Endothelial cell of umbilical vein (primary cell): Measurements from ENCODE around the gene MLANA. TPM values are rescaled to one million over a fixed set of nuclear protein-coding genes. Genes with fewer than 3 reads are reported as not detected.

ENCODE experiments used
- BruUV-seq: library from RNA; stranded (reverse); fragments of 400-500 nt; replicated peaks from 2 replicates; lab custom pipeline; 2021; lab: Mats Ljungman, UMichigan
- CTCF ChIA-PET: fragments of 300-600, 350-600 bp; sonication (Branson Sonifier 250); formaldehyde crosslinking; loops from one replicate; lab custom pipeline; 2021; ENCODE audit warnings: antibody characterized with exemption, inconsistent platforms; lab: Charles Lee
- POLR2A ChIA-PET: fragments of 300-600, 350-600 bp; sonication (Branson Sonifier 250); formaldehyde crosslinking; loops from one replicate; lab custom pipeline; 2021; ENCODE audit warnings: antibody characterized with exemption, inconsistent platforms; lab: Charles Lee
- DNase-seq: peaks from one replicate; pipeline ENCODE4 v3.0.0-alpha.2; 2011; ENCODE audit warnings: low read depth, low spot score
- FAIRE-seq: peaks from 2 replicates; lab custom pipeline; 2011; peaks lifted over from hg19 to GRCh38; lab: Jason Lieb, UNC
- H2AFZ ChIP-seq: 2 replicates; pipeline ENCODE4 v1.6.0; 2012; ENCODE audit warnings: low read depth, low read length, control low read depth, inconsistent platforms
- H3K27ac ChIP-seq: 2 replicates; pipeline ENCODE4 v1.5.1; 2011; ENCODE audit warnings: low read depth, mild to moderate bottlenecking, control low read depth, low read length, moderate library complexity; ENCODE audit not compliant: insufficient read depth
- H3K27me3 ChIP-seq, 2 experiments: 2 replicates each; pipeline versions ENCODE4 v1.6.0 to v1.6.1; 2011; ENCODE audit warnings: low read length in 2 of 2, mixed read lengths in 1 of 2; ENCODE audit not compliant: control insufficient read depth in 2 of 2, insufficient read depth in 2 of 2
- H3K36me3 ChIP-seq, 2 experiments: 2 replicates in 1 of 2; 3 replicates in 1 of 2; pipeline ENCODE4 v1.5.1; 2011; ENCODE audit warnings: low read length in 2 of 2, mild to moderate bottlenecking in 1 of 2, moderate library complexity in 1 of 2; ENCODE audit not compliant: control insufficient read depth in 2 of 2, insufficient read depth in 2 of 2; ENCODE audit errors: extremely low read depth in 1 of 2
- H3K4me1 ChIP-seq: 3 replicates; pipeline ENCODE4 v1.5.1; 2011; ENCODE audit warnings: mild to moderate bottlenecking, low read length; ENCODE audit not compliant: control insufficient read depth, insufficient read depth; ENCODE audit errors: extremely low read depth
- H3K4me2 ChIP-seq: 2 replicates; pipeline ENCODE4 v1.6.1; 2011; ENCODE audit warnings: low read length, control low read depth, mixed read lengths; ENCODE audit not compliant: insufficient read depth
- H3K4me3 ChIP-seq, 3 experiments: fragments of 200-600 bp in 1 of 3; sonication (generic), shearing (Covaris generic) in 1 of 3; replicated peaks in 1 of 3; 2 replicates each; pipeline ENCODE4 v1.5.1; 2011 to 2016; ENCODE audit warnings: control low read depth in 3 of 3, low read length in 3 of 3, mild to moderate bottlenecking in 2 of 3, inconsistent platforms in 1 of 3, low read depth in 1 of 3, moderate library complexity in 1 of 3; ENCODE audit not compliant: insufficient read depth in 1 of 3
- H3K79me2 ChIP-seq: 2 replicates; pipeline ENCODE4 v1.6.0; 2012; ENCODE audit warnings: low read length, inconsistent platforms; ENCODE audit not compliant: control insufficient read depth, insufficient read depth
- H3K9ac ChIP-seq: replicated peaks from 2 replicates; pipeline ENCODE3; 2011; ENCODE audit warnings: low read length, control low read depth; ENCODE audit not compliant: insufficient read depth; ENCODE audit errors: extremely low read depth
- H3K9me1 ChIP-seq: replicated peaks from 3 replicates; pipeline ENCODE4 v1.6.0; 2011; ENCODE audit warnings: mild to moderate bottlenecking, low read length; ENCODE audit not compliant: control insufficient read depth, insufficient read depth; ENCODE audit errors: extremely low read depth
- H3K9me3 ChIP-seq: replicated peaks from 2 replicates; pipeline ENCODE4 v1.5.1; 2012; ENCODE audit warnings: low read length, inconsistent platforms; ENCODE audit not compliant: control insufficient read depth, insufficient read depth
- H4K20me1 ChIP-seq: replicated peaks from 2 replicates; pipeline ENCODE3; 2011; ENCODE audit warnings: mild to moderate bottlenecking, low read length; ENCODE audit not compliant: control insufficient read depth, insufficient read depth; ENCODE audit errors: extremely low read depth
- EZH2 ChIP-seq: IDR thresholded peaks from 2 replicates; pipeline ENCODE4 v1.6.1; 2012; ENCODE audit warnings: borderline replicate concordance, low read depth, mild to moderate bottlenecking, moderate library complexity, low read length, inconsistent platforms; ENCODE audit not compliant: severe bottlenecking
- GATA2 ChIP-seq: IDR thresholded peaks from 2 replicates; pipeline ENCODE4 v1.7.0; 2011; ENCODE audit warnings: low read depth, mild to moderate bottlenecking, moderate library complexity, mixed read lengths, low read length; ENCODE audit not compliant: insufficient read length, insufficient read depth
- JUN ChIP-seq: IDR thresholded peaks from 2 replicates; pipeline ENCODE4 v1.6.1; 2011; ENCODE audit warnings: borderline replicate concordance, low read depth; ENCODE audit not compliant: insufficient read length, insufficient read depth
- POLR2A ChIP-seq: IDR thresholded peaks from 2 replicates; pipeline ENCODE4 v1.6.1; 2012; ENCODE audit warnings: low read depth, mild to moderate bottlenecking, control low read depth, low read length
- POLR2AphosphoS5 ChIP-seq: IDR thresholded peaks from 2 replicates; pipeline ENCODE4 v1.6.1; 2012; ENCODE audit warnings: low read depth, mild to moderate bottlenecking, control low read depth, low read length, moderate library complexity; ENCODE audit not compliant: insufficient read depth
- dilution Hi-C: fragments of 300-500 bp; cut with MboI; formaldehyde crosslinking; loops from one replicate; pipeline ENCODE4 v1.15.0; 2019; ENCODE audit warnings: low sequenced_read_pairs; ENCODE audit not compliant: extremely low pct_ligation_motif_present
- intact Hi-C: fragments of 100-400 bp; cut with micrococcal nuclease; formaldehyde crosslinking; loops from one replicate; pipeline ENCODE4 v1.10.0; 2022
- polyA plus RNA-seq, 4 experiments: library from polyadenylated mRNA; depleted of rRNA in 3 of 4; stranded (reverse) in 3 of 4; unstranded in 1 of 4; fragments of >200 nt; gene quantifications; 2 replicates each; pipeline versions ENCODE4 v1.2.1 to v1.2.3, GENCODE V29; 2011 to 2012; ENCODE audit warnings: missing spikeins in 1 of 4
- total RNA-seq: library from RNA; stranded (reverse); gene quantifications from 2 replicates; pipeline ENCODE4 v1.2.3, GENCODE V29; 2021
- TF ChIP-seq, protein P1 (sequence below): IDR thresholded peaks from 2 replicates; pipeline ENCODE4 v1.6.1; 2011; ENCODE audit not compliant: insufficient read depth, insufficient read length

The MLANA gene
- total and polyA plus RNA-seq, 2 donors (not counting 3 experiments of a cell fraction or from before 2014, with no cell fraction given): not detected

DNA sequence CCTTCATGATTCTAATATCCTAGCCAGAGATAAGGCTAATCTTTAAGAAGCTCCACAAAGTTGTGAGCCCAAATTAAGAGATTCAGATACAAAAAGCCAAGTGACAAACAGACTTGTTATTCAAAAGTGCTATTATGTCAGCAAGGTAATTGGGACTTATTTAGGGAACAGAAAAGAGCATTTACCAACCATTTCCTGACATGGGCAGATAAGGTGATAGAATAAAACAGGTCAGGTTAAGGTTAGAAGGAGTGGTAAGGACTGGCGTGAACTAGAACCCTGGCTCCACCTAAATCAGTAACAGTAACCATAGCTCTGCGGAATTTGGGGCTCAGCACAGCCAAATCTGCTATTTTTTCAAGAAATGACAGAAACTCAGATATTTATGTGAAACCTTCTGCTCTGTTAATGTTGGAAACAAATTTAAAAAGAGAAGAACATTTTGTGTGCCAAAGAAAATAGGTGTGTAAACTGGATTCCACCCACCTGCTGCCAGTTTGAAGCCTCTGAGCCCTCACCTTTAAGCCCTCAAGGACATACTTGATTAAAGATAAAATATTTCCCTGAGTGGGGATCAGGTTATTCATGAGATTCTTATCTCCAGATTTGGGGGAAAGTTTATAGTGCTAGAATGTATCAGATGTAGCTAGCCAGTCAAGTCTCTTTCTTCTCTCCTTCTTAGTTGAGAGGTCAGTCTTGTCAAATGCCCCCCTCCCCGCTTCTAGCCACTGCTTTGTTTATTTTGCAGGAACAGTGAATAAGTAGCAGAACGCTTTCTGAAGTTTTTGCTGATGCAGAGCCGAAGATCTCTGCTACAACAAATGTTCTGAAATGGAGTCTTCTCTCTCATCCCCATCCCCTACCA, 47.5 kb upstream of the MLANA start:
- dilution Hi-C loops (no loop called here), intact Hi-C loops (no loop called here)
- Histone ChIP-seq H3K4me1 (peaks cover 42% of the 10 kb centered on the region), H3K27ac (peak overlapping the region; percentile 83), H4K20me1 (no peaks in the 10 kb centered on the region), H3K4me3 (peak overlapping the region in 1 of 3 experiments; percentile 26), H3K4me2 (peak overlapping the region; percentile 81), H3K36me3 (no peaks in the 10 kb centered on the region), H3K9me1 (no peaks in the 10 kb centered on the region), H2AFZ (peak overlapping the region; percentile 83), H3K9me3 (no peaks in the 10 kb centered on the region), H3K79me2 (no peaks in the 10 kb centered on the region), H3K27me3 (no peaks in the 10 kb centered on the region), H3K9ac (peak overlapping the region; percentile 39)
- DNase-seq: peak; percentile 28
- TF ChIP-seq GATA2: peak; percentile 54
- no peak for TF ChIP-seq POLR2A
- no TSS peak for BruUV-seq
- FAIRE-seq: peak; percentile 66
- CTCF ChIA-PET: interaction anchor here (0.9 to 4.0 kb wide), 5 partner anchors 10 to 211 kb away, joined by 3 to 45 read pairs (median 8); partner anchors contain the start of gene ERMP1
- POLR2A ChIA-PET: interaction anchor here (0.6 to 1.0 kb wide), 2 partner anchors 10 to 11 kb away, joined by 3 read pairs; no protein-coding TSS in a partner anchor

DNA sequence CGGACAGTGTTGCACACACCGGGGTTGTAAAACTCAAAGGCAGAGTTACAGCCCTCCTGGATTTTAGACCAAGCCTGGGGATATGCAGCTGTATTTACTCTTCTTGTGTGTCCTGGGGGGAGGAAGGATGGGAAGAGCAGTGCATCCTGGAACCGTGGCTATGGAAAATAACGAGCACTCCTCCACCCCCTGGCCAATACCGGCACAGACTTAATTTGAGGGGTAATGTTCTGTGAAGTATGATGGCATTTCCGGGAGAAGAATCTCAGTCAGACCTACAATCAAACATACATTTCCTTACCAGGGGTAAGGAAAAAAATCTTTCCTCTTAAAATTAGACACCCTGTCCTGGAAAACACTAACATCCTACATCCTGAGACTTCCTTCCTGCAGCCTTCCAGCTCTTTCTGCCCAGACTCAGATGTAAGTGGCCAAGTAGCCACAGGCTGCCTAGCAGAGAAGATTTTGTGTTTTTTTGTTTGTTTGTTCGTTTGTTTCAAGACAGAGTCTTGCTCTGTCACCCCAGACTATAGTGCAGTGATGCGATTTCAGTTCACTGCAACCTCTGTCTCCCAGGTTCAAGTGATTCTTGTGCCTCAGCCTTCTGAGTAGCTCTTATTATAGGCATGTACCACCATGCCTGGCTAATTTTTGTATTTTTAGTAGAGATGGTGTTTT, 46.8 kb upstream of the MLANA start:
- H3K9me1 ChIP-seq: no peaks in the 10 kb centered on the region
- H4K20me1 ChIP-seq: no peaks in the 10 kb centered on the region
- DNase-seq: peak; percentile 61
- H3K79me2 ChIP-seq: no peaks in the 10 kb centered on the region
- TF ChIP-seq JUN: no peak
- TF ChIP-seq, protein P1, sequence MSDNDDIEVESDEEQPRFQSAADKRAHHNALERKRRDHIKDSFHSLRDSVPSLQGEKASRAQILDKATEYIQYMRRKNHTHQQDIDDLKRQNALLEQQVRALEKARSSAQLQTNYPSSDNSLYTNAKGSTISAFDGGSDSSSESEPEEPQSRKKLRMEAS: no peak
- no peak for TF ChIP-seq EZH2
- peak; percentile 60 for TF ChIP-seq POLR2A
- TF ChIP-seq POLR2AphosphoS5: peak; percentile 47
- no peaks in the 10 kb centered on the region for H3K27me3 ChIP-seq
- no peaks in the 10 kb centered on the region for H3K9me3 ChIP-seq
- peak overlapping the region; percentile 81 for H3K4me2 ChIP-seq
- POLR2A ChIA-PET: interaction anchor here (1.0 kb wide), 1 partner anchor 10 kb away, joined by 3 read pairs; no protein-coding TSS in a partner anchor
- H2AFZ ChIP-seq: peak overlapping the region; percentile 83
- peak overlapping the region; percentile 58 for H3K9ac ChIP-seq
- H3K27ac ChIP-seq: peak overlapping the region; percentile 83
- intact Hi-C loops: loop anchor here (1.0 to 2.0 kb wide), 2 partner anchors 11 to 43 kb away; partner anchors contain the start of gene ERMP1
- H3K36me3 ChIP-seq: no peaks in the 10 kb centered on the region
- dilution Hi-C loops: no loop called here
- FAIRE-seq: no peak
- CTCF ChIA-PET: interaction anchor here (1.8 to 4.0 kb wide), 3 partner anchors 11 to 211 kb away, joined by 8 to 45 read pairs (median 13); partner anchors contain the start of gene ERMP1
- peaks cover 39% of the 10 kb centered on the region for H3K4me1 ChIP-seq
- peak overlapping the region in 1 of 3 experiments; percentile 26 for H3K4me3 ChIP-seq
- TSS peak; percentile 56 for BruUV-seq
